ENCODE measurements around the gene TMEM98. TPM values are rescaled to one million over a fixed set of nuclear protein-coding genes. Genes with fewer than 3 reads are reported as not detected.

Gene TMEM98
- total RNA-seq, 4 donors from 2014 or later: 1.7 to 8.0 (median 6.7) TPM

DNA sequence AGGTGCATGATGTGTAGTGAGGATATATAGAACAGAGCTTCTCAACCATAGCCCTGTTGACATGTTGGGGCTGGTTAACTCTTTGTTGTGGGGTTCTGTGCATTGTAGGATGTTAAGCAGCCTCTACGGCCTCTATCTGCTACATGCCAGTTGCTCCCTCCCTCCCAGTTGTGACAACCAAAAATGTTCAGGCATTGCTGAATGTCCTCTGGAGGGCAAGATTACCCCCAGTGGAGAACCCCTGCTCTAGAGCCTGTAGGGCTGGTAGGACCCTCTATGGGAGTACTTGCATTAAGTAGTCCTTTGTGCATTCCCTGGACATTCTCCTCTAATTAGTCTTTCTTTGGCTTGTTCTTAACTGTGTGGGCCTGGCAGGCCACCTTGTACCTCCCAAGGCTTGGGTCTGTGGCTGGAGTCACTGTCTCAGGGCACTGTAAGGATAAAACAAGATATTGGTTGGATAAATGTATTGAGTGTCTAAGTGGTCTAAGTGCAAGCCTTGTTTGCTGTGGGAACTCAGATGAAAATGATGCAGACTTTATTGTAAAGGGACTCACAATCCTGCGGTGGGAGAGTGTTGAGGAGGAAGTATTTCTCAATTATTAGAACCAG, 31.2 kb upstream of the TMEM98 start:
- Histone ChIP-seq H3K9me3 (no peaks in the 10 kb centered on the region), H3K27me3 (no peaks in the 10 kb centered on the region), H3K4me3 (no peak overlapping the region), H3K27ac (no peak overlapping the region), H3K4me1 (no peaks in the 10 kb centered on the region), H3K36me3 (no peaks in the 10 kb centered on the region)
- DNase-seq: no peak
- ATAC-seq: no peak
- intact Hi-C loops (cut with DNase I; ENCODE audit: low total_unique reads) (no loop called here), in situ Hi-C loops (cut with MboI; ENCODE audit: low sequenced_read_pairs in 4 of 4) (loop anchor here in 1 of 4 donors (25.0 kb wide), 1 partner anchor 409 kb away; the partner anchor contains the start of gene CDK5R1)
- no peak for TF ChIP-seq POLR2A (IDR thresholded peaks at IDR 0.05)
- TF ChIP-seq, protein P1, sequence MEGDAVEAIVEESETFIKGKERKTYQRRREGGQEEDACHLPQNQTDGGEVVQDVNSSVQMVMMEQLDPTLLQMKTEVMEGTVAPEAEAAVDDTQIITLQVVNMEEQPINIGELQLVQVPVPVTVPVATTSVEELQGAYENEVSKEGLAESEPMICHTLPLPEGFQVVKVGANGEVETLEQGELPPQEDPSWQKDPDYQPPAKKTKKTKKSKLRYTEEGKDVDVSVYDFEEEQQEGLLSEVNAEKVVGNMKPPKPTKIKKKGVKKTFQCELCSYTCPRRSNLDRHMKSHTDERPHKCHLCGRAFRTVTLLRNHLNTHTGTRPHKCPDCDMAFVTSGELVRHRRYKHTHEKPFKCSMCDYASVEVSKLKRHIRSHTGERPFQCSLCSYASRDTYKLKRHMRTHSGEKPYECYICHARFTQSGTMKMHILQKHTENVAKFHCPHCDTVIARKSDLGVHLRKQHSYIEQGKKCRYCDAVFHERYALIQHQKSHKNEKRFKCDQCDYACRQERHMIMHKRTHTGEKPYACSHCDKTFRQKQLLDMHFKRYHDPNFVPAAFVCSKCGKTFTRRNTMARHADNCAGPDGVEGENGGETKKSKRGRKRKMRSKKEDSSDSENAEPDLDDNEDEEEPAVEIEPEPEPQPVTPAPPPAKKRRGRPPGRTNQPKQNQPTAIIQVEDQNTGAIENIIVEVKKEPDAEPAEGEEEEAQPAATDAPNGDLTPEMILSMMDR (IDR thresholded peaks at IDR 0.05 in 4 of 5, conservative IDR thresholded peaks at IDR 0.05 in 1 of 5): no peak

DNA sequence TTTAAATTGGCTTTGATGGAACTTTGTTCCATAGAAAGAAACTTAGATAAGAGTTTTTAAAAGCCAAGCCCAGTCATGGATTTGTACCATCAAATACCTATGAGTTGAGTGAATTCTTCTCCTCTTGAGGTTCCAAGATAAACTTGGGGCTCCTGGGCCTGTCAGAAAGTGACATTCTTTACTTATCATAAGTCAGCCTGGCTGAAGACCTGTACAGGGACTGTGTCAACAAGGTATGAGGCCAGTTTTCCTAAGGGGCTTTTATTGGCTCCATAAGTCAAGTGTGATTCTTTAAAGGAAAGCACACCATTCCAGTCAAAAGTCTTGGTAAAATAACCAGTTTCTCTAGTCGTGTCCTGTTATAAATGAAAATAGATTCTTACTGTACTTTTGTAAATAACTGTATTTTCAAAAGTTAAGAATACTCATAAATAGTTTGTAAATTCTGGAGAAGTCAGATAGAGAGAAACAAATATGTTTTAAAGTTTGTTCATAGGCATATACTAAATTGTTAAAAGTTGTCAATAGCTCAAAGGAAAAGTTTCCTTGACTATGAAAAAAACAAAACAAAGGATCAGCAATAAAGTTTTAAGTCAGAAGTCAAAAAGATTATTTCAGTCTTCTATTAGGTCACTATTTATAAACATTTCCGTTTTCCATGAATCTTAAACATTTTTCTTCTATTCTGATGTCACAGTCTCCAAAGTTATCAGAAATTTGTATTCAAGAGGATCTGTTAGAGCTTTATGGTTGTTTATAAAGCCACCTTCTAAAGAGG, 28.5 kb upstream of the TMEM98 start:
- Histone ChIP-seq H3K27me3 (no peaks in the 10 kb centered on the region), H3K4me3 (no peak overlapping the region), H3K36me3 (no peaks in the 10 kb centered on the region), H3K9me3 (no peaks in the 10 kb centered on the region), H3K4me1 (no peaks in the 10 kb centered on the region), H3K27ac (no peak overlapping the region)
- intact Hi-C loops (cut with DNase I; ENCODE audit: low total_unique reads): no loop called here
- in situ Hi-C loops (cut with MboI; ENCODE audit: low sequenced_read_pairs in 4 of 4): loop anchor here in 1 of 4 donors (10.0 to 25.0 kb wide), 2 partner anchors 115 to 412 kb away; partner anchors contain the start of gene CDK5R1
- TF ChIP-seq, protein P1 (IDR thresholded peaks at IDR 0.05 in 4 of 5, conservative IDR thresholded peaks at IDR 0.05 in 1 of 5): no peak
- TF ChIP-seq POLR2A (IDR thresholded peaks at IDR 0.05): no peak
- ATAC-seq (no peak), DNase-seq (no peak)

DNA sequence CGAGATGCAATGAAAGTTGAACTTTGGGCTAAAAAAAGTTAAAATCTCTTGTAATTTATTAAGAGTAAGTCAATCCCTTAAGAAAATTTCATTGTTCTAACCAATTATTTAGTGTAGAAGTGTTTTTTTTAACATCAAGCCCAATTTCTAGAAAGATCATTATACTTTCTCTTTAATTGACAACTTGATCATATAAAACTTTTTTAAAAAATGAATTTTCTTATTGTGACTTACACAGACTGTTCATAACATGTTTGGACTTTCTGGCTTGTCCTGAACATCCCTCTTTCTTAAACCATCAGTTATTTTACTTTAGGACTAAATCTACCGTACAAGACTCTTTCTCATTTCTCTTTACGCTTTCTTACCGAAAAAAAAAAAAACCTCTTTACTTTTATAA, 26.2 kb upstream of the TMEM98 start:
- in situ Hi-C loops (cut with MboI; ENCODE audit: low sequenced_read_pairs in 4 of 4): loop anchor here in 1 of 4 donors (10.0 kb wide), 1 partner anchor 117 kb away; no protein-coding TSS in a partner anchor
- no peak overlapping the region for H3K27ac ChIP-seq
- no peaks in the 10 kb centered on the region for H3K36me3 ChIP-seq
- no peak for TF ChIP-seq POLR2A (IDR thresholded peaks at IDR 0.05)
- TF ChIP-seq, protein P1 (IDR thresholded peaks at IDR 0.05 in 4 of 5, conservative IDR thresholded peaks at IDR 0.05 in 1 of 5): no peak
- H3K9me3 ChIP-seq: no peaks in the 10 kb centered on the region
- no peaks in the 10 kb centered on the region for H3K4me1 ChIP-seq
- ATAC-seq: no peak
- intact Hi-C loops (cut with DNase I; ENCODE audit: low total_unique reads): no loop called here
- DNase-seq: no peak
- no peak overlapping the region for H3K4me3 ChIP-seq
- H3K27me3 ChIP-seq: no peaks in the 10 kb centered on the region

DNA sequence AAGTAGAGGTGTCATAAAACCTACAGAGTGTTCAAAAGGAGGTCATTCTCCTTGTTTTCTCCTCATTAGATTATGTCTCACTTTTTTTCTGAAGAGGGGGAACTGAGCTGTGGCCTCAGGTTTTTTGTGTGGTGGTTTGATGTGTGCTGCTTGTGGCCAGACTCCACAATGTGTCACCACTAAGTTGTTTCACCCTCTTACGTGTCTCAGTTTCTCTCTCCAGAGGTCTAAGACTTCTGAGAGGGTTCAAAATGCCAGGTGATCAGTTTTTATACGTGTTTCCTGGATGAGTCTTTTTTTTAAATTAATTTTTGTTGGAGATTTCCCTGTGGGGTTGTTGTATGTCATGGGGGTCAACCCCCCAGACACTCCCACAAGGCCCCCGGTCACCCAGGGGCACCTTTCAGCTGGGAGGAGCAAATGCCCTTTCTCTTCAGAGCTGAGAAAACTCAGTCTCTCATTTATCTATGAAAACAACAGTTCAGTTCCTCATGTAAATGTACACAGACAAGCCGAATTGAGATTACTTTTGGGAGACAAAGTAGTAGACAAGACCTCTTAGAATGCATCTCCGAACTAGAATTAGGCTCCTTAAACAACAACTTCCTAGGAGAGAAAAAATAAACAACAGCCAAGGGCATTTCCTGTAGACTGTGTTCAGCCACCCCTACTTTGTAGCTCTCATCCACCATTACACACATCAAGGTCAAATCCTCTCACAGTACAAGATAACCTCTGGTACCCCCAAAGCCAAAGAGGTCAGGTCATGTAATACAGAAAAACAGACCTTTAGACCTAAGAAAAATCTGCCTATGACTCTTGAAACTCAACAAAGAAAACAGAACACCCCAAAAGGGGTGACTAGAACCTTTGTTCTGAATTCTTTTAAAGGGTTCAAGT, 23.9 kb upstream of the TMEM98 start:
- no peaks in the 10 kb centered on the region for H3K27me3 ChIP-seq
- TF ChIP-seq, protein P1 (IDR thresholded peaks at IDR 0.05 in 4 of 5, conservative IDR thresholded peaks at IDR 0.05 in 1 of 5): no peak
- no peak for TF ChIP-seq POLR2A (IDR thresholded peaks at IDR 0.05)
- ATAC-seq (no peak), DNase-seq (no peak)
- no peaks in the 10 kb centered on the region for H3K4me1 ChIP-seq
- no peak overlapping the region for H3K4me3 ChIP-seq
- in situ Hi-C loops (cut with MboI; ENCODE audit: low sequenced_read_pairs in 4 of 4): loop anchor here in 1 of 4 donors (10.0 kb wide), 1 partner anchor 119 kb away; no protein-coding TSS in a partner anchor
- no peaks in the 10 kb centered on the region for H3K36me3 ChIP-seq
- no peaks in the 10 kb centered on the region for H3K9me3 ChIP-seq
- intact Hi-C loops (cut with DNase I; ENCODE audit: low total_unique reads): no loop called here
- H3K27ac ChIP-seq: no peak overlapping the region

All from gastrocnemius medialis (tissue), 4 donors.